Measurements from ENCODE around the gene S100A12. TPM values are rescaled to one million over a fixed set of nuclear protein-coding genes. Genes with fewer than 3 reads are reported as not detected.
A peak's percentile ranks its signal among the peaks of the same experiment; 100 is the strongest.

The S100A12 gene
- total RNA-seq, 4 donors from 2014 or later, result not detected

DNA sequence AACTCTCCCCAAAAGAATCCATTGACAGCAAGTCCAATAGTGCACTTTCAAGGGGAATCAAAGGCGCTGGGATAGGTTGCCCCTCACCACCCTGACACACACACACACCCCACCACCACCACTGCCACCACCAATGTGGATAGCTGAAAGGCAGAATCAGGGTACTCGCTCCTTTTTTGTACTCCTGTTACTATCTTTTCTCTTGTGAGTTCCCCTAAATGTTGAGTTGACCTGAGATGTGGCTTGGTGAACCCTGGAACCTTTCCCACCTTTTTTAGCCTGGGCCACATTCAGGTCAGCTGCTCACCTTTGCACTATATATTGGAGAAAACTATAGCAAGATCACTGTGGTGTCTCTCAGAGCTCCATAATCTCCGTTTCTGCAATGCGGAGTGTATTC lies 11.6 kb upstream of the S100A12 start:
- 86 to 91% methylated on average over 4 of the region's 4 CpGs for WGBS, 2 donors

DNA sequence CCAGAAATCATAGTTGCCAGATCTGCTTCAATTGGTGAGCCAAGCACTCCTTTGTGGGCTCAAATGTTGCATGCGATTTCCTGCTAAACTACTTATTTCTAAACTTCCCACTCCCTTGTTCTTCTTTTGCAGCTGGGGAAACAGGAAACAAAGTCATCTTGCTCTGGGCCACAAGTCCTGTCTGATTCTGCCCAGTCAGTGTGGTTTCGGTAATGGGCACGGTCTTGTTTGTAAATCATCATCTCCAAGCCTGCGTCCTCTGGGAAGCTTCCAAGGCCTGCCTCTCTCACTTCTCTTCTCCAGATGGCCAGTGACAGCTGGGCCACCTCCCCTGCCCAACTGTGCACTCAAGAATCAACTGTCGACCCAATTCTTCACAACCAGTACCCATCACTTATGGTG lies 11.1 kb upstream of the S100A12 start:
- peak in 1 of 2 donors; percentile 53 for DNase-seq (ENCODE audit: low spot score in 2 of 2)
- Histone ChIP-seq H3K4me3 (no peak overlapping the region), H3K9me3 (peaks cover 0 to 16% (median under 1%) of the 10 kb centered on the region in 4 donors), H3K4me1 (no peaks in the 10 kb centered on the region), H3K36me3 (no peaks in the 10 kb centered on the region), H3K27me3 (no peaks in the 10 kb centered on the region), H3K27ac (no peak overlapping the region)
- TF ChIP-seq EP300 (IDR thresholded peaks at IDR 0.05), result peak in 1 of 2 donors; percentile 75
- TF ChIP-seq, protein P1, sequence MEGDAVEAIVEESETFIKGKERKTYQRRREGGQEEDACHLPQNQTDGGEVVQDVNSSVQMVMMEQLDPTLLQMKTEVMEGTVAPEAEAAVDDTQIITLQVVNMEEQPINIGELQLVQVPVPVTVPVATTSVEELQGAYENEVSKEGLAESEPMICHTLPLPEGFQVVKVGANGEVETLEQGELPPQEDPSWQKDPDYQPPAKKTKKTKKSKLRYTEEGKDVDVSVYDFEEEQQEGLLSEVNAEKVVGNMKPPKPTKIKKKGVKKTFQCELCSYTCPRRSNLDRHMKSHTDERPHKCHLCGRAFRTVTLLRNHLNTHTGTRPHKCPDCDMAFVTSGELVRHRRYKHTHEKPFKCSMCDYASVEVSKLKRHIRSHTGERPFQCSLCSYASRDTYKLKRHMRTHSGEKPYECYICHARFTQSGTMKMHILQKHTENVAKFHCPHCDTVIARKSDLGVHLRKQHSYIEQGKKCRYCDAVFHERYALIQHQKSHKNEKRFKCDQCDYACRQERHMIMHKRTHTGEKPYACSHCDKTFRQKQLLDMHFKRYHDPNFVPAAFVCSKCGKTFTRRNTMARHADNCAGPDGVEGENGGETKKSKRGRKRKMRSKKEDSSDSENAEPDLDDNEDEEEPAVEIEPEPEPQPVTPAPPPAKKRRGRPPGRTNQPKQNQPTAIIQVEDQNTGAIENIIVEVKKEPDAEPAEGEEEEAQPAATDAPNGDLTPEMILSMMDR (IDR thresholded peaks at IDR 0.05), result no peak
- 76 to 84% methylated on average over 5 of the region's 5 CpGs for WGBS, 2 donors

More for the DNA sequence above, 11.6 kb upstream of the S100A12 start:
- H3K4me1 ChIP-seq, result no peaks in the 10 kb centered on the region
- TF ChIP-seq EP300 (IDR thresholded peaks at IDR 0.05) (no peak), POLR2A (IDR thresholded peaks at IDR 0.05) (no peak)
- TF ChIP-seq, protein P1 (IDR thresholded peaks at IDR 0.05), result no peak
- DNase-seq (ENCODE audit: low spot score in 2 of 2), result no peak
- no peak overlapping the region for H3K4me3 ChIP-seq
- H3K27ac ChIP-seq, result no peak overlapping the region
- H3K36me3 ChIP-seq, result no peaks in the 10 kb centered on the region
- H3K9me3 ChIP-seq, result peaks cover 0 to 11% (median 0%) of the 10 kb centered on the region in 4 donors
- H3K27me3 ChIP-seq, result no peaks in the 10 kb centered on the region

DNA sequence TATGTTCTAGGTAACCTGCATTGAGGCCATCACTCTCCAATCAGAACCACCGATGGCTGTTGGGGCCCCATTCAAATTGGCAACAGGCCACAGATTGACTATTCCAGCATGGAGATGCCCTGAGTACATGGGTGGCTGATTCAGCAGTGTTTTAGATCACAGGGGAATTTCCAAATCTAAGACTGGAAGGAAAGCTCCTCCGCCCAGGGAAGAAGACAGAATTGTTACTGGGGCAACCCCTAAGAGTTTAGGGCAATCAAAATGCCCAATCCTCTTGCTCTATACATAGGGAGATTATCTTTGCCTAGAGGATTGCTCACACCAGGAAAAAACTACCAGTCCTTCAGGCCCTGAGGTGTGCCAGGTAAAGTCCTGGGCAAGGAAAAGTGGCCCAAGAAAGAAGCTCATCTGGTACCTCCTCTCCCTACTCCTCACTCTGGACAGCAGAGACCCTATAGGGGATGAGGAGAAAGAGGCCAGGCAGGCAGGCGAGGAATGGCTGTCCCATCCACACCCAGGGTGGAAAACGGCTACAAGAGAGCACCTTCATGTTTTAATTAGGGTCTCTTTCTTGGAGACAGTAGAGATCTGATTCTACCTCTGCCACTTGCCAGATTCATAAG lies 9.6 kb upstream of the S100A12 start:
- TF ChIP-seq EP300 (IDR thresholded peaks at IDR 0.05) (no peak), POLR2A (IDR thresholded peaks at IDR 0.05) (no peak)
- TF ChIP-seq, protein P1 (IDR thresholded peaks at IDR 0.05), result no peak
- H3K27me3 ChIP-seq, result no peaks in the 10 kb centered on the region
- H3K36me3 ChIP-seq, result no peaks in the 10 kb centered on the region
- no peak overlapping the region for H3K27ac ChIP-seq
- no peak for DNase-seq (ENCODE audit: low spot score in 2 of 2)
- 82 to 83% methylated on average over 4 of the region's 4 CpGs for WGBS, 2 donors
- H3K9me3 ChIP-seq, result peaks cover 0 to 26% (median 3%) of the 10 kb centered on the region in 4 donors
- H3K4me1 ChIP-seq, result no peaks in the 10 kb centered on the region
- H3K4me3 ChIP-seq, result no peak overlapping the region

DNA sequence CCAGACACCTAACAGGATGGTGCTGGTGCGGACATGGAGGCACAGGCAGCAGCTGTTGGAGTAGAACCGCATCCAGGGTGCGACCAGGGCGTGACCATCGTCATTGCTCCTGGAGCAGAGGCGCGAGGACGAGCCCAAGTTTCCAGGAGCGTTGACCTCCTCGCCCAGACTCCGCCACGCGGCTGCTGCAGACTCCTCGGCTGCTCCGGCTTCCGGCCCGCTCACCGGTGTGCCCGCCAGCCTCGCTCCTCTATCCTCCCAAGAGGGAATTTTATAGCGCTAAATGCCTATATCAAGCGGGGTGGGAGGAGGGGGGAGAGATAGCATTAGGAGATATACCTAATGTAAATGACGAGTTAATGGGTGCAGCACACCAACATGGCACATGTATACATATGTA lies 5.3 kb upstream of the S100A12 start:
- Histone ChIP-seq H3K36me3 (no peaks in the 10 kb centered on the region), H3K4me1 (no peaks in the 10 kb centered on the region), H3K4me3 (no peak overlapping the region), H3K9me3 (peaks cover 0 to 26% (median 3%) of the 10 kb centered on the region in 4 donors), H3K27me3 (no peaks in the 10 kb centered on the region), H3K27ac (no peak overlapping the region)
- WGBS, 2 donors, result 90 to 93% methylated on average over 23 of the region's 23 CpGs
- no peak for TF ChIP-seq POLR2A (IDR thresholded peaks at IDR 0.05)
- TF ChIP-seq, protein P1 (IDR thresholded peaks at IDR 0.05), result no peak
- TF ChIP-seq EP300 (IDR thresholded peaks at IDR 0.05), result no peak
- no peak for DNase-seq (ENCODE audit: low spot score in 2 of 2)

DNA sequence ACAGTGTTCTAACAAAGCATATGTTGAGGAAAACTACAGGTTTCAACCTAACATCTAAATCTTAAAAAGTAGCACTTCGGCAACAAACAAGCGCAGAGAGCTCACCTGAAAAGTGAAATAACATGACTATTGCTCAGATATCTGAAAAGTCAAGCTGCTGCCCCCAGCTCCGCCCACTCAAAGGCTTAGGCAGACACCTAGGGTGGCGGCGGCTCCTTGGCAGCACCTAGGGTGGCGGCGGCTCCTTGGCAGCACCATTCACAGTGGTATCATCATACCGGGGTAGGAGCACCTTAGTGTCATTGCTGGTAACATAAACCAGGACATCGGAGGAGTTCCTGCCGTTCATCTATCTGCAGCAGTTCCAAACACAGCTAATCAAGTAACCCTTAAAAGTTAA lies 4.2 kb upstream of the S100A12 start:
- no peaks in the 10 kb centered on the region for H3K27me3 ChIP-seq
- H3K4me1 ChIP-seq, result no peaks in the 10 kb centered on the region
- no peak for DNase-seq (ENCODE audit: low spot score in 2 of 2)
- WGBS, 2 donors, result 92 to 93% methylated on average over 10 of the region's 10 CpGs
- TF ChIP-seq, protein P1 (IDR thresholded peaks at IDR 0.05), result no peak
- no peak for TF ChIP-seq POLR2A (IDR thresholded peaks at IDR 0.05)
- TF ChIP-seq EP300 (IDR thresholded peaks at IDR 0.05), result no peak
- no peaks in the 10 kb centered on the region for H3K36me3 ChIP-seq
- H3K27ac ChIP-seq, result no peak overlapping the region
- peaks cover 0 to 26% (median 3%) of the 10 kb centered on the region in 4 donors for H3K9me3 ChIP-seq
- no peak overlapping the region for H3K4me3 ChIP-seq
